Activated CD4-positive, CD25-positive, alpha-beta regulatory T cell treated with anti-CD3 and anti-CD28 coated beads, Interleukin-2, amount 50 U/mL, for 24 hours (primary cell): ENCODE results near the gene AOPEP.

Experiments
- ATAC-seq, 2 donors: fragments of 150-1000 bp; cut with Tn5 transposase; one replicate each; pipeline ENCODE4 v1.10.0; 2021; ENCODE audit warnings: mild to moderate bottlenecking in 1 of 2, moderate library complexity in 1 of 2

AOPEP gene

DNA sequence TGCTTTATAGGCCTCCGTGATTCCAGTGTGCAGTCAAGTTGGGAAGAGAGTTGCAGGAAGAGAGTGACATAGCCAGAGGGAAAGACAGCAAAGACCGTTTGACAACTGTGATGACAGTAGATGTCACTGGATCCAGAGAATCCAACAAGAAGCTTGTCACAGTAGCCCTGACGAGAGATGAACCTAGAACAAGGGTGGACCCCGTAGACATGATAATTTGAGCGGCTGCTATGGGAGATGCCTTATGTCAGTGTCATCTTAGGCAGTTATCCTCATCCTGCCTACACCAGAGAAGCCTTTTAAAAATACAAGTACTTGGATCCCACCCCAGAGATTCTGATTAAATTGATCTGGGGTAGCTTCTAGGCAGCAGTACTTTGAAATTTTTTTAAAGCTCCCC is 125.4 kb downstream of the AOPEP start:
- no peak for ATAC-seq

DNA sequence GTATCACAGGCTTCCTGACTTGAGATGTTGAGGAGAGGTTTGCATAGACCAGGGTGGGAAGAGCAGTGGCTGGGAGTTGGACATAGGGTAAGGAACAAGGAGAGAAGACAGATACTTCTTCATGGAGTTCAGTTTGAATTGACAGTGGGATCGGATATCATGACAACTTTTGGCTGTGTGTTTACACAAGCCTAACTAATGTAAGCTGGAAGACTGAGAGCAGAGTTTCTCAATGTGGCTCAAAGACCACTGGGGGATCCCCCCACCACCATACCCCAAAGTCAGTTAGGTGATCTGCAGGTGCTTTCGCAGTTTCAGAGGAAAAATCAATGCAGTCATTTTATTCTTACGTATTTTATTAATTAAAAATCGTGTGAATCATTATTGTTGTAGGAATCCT is 125.9 kb downstream of the AOPEP start:
- no peak for ATAC-seq

DNA sequence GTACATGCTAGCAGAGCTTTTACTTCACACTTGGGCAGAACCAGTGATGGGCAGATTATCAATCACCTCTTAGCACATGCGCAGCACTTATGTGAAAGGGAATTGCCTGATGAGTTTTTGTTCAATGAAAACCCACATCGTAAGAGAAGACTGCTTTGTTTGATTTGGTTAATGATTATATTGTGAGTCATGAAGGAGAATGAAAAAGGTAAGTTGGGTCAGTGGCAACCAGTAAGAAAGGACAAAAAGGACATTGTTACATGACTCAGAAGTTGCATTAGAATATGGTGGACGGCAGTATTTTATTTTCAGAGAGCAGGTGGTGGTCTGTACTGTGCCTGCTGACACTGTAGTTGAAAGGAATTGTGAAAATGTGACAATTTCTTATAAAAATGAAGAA is 127.4 kb downstream of the AOPEP start:
- ATAC-seq = peak in 1 of 2 donors; percentile 32

DNA sequence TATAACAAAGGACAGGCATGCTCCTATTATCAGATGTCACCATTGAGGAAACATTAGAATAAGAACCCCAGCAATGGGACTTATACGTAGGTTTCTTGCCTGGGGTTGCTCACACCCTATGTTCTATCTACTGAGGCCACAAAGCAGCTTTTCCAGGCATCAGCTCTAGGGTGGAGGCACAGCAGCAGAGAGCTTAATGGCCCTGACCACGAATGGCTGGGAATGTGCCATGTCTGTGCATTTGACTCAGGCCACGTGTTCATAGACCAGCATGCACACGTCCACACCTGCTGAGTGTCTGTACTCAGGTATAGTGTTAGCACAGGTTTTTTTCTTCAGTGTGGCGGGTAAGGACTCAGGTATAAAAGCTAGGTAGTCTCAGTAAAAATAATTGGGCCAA is 129.4 kb downstream of the AOPEP start:
- no peak for ATAC-seq

DNA sequence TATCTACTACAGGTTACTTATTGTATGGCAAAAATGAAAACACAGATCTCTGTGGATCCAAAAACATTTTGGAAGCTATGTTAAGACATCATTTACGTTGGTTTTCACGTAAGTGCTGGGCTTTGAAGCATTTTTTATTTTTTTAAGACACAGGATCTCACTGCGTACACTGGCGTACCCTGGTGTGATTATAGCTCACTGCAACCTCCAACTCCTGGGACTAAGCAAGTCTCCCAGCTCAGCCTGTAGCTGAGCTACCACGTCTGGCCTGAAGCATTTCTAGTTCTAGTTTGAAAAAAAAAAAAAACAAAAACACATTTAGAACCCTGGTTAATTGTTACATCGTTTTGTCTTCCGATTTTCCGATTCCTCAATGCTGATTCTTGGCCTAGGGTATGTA is 131.3 kb downstream of the AOPEP start:
- no peak for ATAC-seq

DNA sequence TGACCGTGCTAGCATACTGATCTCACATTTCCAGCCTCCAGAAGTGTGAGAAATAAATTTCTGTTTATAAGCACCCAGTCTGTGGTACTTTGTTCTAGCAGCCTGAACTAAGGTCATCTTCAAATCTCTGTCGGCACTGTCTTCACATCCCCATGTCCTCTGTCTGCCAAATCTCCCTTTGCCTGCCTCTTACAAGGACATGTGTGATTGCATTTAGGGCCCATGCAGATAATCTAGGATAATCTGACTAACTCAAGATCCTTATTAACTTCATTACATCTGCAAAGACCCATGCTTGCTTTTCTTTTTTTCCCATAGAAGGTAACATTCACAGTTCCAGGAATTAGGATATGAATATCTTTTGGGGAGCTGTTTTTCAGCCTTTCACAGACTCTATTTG is 132.7 kb downstream of the AOPEP start:
- ATAC-seq = no peak

DNA sequence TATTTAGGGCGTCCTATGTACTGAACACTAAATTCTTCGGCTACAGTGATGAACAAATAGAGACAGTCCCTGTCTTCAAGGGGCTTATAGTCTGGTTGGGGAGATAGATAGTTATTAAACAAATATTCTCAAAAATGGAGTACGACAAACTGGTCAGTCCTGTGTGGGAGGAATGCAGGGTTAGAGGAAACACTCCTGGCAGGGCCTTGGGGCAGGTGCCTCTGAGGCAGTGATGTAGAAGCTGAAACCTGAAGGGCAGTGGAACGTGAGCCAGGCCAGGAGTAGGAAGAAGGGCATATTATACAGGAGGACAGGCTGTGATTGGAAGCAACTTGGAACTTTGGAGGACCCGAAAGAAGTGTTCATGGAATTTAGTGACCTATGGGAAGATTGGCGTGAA is 133.4 kb downstream of the AOPEP start:
- ATAC-seq = no peak

DNA sequence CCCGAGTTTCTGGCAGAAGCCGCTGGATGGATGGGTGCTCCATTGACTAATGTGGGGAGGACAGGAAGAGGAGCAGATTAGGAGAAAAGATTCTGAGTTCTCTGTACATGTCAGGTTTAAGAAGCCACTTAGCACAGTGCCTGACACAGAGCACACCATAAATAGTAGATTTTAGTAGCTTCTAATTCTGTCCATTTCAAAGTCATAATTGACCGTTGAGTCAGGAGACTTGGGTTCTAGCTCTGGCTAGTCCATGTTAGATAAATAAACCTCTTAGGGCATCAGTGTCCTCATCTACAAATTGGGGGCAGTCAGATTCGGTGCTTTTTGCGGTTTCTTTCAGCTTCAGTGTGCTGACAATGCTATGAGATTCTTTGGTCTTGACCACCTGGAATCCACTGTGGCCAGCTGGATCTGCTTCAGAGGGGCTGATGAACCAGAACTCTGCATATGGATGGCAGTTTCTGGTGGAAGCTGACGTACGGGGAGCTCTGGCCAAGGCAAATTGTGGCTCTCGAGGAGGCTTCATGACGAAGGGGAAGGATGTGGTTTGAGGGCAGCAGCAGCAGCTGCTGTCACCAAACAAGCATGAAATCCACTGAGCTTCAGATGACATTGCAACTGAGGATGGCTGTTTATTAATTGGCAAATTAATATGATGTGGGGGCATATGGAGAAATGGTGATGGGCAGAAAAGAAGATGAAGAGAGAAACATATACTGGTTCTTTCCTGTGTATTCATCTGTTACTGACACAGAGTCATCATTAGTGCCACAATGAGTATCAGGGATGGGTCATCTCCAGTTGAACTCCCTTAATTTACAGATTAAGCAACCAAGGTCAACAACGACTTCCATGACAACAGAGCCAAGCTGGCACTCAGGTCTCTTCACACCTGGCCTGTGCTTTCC is 134.4 kb downstream of the AOPEP start:
- ATAC-seq = peak; percentile 85 to 86

DNA sequence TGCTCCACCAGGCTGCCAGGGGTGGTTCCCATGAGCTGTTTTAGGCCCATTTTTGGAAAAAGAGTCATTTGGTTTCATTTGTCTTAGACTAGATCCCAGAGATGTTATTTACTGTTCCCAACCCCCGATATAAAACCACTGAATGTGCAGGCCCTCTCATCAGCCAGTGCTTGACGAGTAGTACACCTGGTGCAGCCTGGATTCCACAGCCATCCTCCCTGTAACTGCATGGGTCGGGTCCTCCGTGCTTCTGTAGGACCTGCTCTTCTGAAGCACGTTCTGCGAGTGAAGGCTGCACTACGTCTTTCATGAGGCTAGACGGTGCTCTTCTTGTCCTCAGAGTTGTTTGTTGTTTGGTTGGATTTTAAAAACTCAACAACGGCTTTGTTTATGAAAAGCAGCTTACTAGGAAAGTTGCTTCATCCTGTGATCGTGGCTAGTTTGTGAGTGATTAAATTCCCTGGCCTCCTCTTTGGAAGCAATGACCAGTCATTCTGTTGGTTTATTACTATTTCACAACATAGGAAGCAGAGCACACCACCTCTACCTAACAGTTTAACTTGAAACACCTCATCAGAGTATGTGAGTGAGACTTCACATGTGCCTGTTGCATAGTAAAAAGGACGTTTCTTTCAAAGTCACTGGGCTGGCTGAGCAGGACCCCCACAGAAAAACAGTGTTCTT is 135.2 kb downstream of the AOPEP start:
- no peak for ATAC-seq

DNA sequence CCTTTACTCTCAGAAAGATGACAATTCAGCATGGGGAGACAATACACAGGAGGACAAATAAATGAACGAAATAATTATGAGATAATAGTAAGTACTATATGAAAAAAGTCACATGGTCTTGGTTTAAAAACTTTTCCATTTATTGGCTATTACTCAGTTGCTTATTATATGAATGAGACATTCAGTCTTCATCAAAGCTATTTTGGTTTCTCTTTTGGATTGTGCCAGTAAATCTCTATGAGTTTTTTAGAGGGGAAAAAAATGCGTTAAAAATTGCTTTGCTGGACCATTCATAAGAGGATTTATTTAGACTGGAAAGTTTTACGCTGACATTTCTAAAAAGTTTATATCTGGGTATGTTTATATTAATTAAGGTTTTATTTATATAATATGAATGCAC is 137.7 kb downstream of the AOPEP start:
- peak in 1 of 2 donors; percentile 32 for ATAC-seq

DNA sequence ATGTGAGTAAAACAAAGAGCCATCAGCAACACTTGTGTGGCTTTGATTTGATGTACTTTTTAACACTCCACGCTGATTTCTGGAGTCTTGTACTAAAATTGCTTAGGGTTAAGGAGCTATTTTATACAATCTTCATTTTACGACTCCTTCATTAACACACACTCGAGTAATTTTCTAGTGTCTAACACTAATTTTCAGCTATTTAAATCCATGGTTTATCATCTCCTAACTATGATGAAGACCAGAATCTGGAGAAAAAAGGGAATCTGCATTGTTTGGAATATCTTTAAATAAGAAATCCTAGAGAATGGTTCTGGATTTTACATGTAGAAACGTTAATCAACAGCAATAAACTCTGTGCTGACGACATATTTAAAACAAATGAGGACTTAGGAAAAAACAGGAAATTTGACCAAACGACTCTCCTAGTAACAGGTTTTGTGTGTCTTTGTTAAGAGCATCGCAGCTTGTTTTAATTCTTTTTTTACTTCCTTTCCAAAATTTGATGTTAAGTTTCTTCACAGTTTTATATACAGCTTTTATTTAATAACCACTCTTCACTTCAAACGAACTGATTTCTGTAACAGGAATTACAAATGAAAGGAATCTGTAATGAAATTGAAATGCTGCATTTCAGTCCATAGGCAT is 138.5 kb downstream of the AOPEP start:
- ATAC-seq = no peak

DNA sequence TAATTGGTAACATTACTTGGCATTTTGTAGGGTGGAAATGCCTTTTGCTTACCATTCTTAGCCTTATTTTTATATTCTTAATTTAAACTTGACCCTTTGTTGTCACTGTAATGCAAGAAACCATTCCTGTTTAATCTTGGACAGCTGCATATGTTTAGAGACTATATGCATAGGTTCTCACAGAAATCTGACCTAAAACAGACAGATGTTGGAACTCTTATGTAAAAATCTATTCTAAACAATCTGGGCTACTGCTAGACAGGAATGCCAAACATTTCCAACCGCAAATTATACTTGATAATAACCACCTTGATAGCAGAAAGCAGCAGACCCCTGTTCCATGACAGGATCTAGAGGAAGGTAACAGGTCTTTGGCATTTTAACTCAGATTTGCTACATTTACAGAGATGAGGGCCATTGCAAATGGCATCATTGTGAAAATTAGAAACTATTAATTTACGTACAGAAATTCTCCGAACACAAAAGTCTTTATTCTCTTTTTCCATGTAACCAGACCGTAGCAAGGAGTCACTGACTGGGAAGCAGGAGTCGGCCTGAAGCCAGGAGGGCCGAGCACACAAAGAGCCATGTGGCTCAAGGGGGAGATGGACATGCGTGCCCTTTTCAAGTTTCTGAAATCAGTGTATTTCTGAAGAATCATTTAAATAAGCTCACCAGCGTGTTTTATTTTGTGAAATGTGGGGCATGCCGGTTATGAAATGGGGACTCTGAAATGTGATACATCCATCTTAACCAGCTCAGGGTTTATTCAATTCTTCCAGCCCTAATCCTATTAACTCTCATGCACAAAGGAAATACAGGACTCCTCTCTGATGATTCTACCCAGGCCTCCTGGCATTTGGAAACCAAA is 139.3 kb downstream of the AOPEP start:
- ATAC-seq = no peak

DNA sequence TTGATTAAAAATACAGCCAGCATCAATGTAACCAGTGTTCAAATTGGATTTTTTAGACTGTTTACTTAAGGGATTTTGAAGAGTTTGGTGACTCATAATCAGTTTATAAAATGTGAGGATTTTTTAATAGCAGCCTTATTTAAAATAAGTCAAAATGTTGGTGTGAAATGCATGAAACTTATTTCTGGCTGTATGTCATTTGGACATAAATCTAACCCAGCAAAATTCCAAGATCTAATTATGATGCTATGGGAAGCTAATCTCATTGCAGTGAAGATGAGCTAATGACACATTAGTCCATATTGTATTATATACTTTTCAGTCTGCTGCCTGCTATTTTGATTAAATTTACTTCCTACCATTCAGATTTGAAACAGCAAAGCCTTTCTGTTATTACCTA is 140.3 kb downstream of the AOPEP start:
- no peak for ATAC-seq

DNA sequence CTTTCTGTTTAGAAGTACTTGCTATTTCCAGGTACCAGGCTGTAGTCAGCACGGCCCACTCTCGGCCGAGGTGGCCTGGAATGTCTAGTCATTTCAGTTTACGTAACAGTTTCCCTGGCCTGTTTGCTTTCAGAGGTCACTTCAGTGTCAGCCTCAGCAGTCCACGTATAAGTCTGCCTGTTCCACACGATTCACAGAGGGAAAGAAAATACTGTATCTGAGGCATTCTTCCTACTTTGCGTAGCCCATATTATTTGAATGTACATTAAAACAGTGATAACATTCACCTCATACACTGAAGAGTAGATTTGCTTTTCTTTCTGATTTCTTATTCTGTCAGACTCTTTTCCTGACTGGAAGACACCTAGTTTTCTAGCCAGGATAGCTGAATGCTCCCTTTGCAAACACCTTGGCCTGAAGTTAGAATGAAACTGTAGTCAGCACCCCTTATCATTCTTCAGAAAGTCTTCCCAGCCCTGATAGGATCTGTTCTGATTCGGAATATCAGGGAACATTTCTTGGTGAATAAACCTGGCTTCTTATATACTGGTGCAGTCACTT is 140.9 kb downstream of the AOPEP start:
- no peak for ATAC-seq

DNA sequence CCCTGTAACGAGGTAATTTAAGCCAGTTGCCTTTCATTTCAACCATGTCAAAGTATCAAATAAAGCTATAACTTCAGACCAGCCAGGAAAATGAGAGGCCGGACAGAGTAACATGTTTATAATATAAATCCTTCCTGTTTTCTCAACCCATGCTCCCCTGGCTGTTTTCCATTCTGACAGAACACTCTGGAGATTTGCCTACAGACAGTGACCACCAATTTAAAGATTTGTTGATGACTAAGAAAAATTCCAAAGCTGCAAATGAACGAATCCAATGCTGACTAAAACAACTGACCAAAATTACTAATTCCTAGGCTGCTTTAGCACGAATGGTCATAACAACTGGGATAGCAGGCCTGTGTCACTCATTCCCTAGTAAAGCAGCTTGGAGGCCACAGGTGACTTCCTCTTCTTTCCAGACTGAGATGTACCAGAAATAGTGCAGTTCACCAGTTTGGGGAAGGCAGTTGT is 141.4 kb downstream of the AOPEP start:
- ATAC-seq = no peak

DNA sequence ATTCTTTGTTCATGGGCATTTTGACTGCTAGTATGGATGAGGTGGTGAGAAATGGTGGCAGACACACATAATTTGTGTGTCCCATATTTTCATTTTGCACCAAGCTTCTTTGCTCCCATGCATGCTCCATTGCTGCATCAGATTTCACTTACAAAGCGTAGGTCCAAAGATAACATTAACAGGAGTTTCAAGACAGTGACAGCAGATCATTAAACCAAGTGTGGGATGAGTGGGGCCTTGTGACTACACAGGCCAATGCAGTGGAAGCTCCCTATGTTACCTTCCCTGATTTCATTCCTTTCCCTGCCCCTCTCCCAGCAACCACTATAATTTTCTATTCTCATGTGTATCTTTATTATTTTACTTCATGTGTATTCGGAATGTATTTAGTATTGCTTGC is 142.0 kb downstream of the AOPEP start:
- no peak for ATAC-seq

DNA sequence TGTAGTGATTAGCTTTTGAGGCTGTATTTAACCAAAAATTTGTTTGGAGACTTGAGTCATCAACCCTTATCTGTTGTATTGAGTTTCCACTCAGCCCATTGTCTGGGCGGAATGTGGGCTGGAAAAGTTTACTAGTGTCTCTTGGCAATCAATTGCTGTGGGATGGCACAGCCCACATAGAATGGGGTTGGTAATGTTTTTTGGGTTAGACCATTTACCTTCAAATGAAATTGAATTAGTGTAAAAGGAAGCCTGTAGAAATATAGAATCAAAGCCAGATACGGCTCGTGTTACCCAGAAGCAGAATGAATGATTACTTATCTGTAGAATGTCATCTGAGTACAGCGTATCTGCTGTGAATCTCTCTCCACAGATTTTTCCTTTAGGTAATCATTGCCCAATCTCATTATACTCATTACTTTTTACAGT is 142.9 kb downstream of the AOPEP start:
- no peak for ATAC-seq

DNA sequence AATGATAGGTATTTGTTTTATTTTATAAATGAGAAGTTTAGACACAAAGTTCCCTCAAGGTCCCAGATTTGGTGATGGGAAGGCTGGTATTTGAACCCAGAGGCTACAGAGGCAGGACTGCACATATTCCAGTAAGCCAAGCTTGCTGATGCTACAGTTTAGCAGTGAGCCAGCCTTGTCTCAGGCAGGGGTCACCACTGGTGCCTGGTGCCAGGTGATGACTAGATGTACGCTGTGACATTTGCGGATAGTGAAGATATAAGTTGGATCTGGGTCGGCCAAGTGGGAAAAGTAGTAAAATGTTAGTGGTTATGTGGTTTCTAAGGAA is 143.9 kb downstream of the AOPEP start:
- ATAC-seq = no peak

DNA sequence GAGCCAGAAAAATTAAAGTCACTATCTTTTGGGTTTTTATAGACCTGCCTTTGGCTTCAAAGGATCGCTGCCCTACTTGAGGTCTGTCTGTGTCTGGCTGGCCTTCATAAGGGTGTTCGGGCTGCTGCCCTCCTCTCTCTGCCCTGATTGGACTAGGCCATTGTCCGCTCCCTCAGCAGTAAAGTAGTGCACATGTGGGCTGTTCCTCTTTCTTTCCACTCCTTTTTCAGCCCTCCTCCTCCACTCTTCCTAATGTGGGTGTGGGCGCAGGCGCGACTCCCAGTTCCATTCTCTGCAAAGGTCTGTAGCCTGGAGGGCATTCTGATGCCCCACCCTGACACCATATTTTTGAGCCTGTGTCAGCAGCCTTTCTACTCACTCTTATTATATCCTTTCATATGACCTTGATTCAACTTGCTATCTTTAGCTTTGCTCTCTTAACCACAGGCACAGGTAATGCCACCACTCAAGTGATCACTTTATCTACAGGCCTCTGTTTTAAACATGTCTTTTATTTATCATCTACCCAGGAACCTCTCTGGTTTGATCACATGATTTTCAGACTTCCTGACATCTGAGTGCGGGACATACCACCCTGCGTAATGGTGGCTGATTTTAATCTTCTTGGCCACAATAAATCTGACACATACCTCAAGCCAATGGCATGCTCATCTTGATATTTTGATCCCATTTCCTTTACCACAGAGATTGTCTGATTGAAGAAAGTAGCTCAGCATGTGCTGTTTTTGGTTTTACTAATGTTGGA is 144.5 kb downstream of the AOPEP start:
- peak; percentile 57 to 65 for ATAC-seq

DNA sequence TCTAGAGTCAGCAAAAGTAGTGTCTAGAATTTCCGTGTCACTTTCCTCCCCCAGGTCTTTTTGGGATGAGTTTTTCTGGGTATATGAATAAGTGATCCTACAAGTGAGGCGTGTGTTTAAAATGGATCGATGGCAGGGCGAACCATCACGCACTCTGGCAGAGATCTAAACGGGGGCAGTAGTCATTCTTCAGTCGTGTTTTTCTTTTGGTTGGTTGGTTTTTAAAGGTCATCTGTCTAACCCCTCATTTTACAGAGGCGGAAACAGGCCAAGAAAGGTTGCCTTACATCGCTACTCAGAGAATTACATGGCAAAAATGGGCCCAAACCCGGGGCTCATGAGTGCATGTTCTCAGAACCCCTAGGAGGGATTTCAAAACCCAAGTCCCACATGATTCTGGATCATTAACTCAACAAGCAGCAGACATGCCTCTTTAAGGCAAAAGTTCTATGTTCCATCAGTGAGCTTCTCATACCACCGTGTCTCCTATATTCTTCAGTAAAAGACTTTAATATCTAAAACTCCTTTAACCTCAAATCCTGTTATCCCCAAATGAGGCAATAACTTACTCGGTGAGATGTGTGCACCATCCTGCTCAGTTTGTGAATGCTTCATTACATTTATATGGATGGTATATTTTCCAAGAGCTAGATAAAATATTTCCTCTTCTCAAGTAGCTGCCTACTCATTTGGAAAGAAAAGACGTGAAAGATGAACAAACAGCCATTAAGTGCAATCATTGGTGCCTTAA is 145.8 kb downstream of the AOPEP start:
- ATAC-seq = no peak
